H1 (cell line): ENCODE data around the gene WASF3.

Experiments used
- BRCA1 ChIP-seq: IDR thresholded peaks from 2 replicates; pipeline ENCODE4 v1.6.1; 2012; ENCODE audit warnings: low read depth, low read length, improper control_type of control experiment
- CEBPB ChIP-seq: IDR thresholded peaks from 2 replicates; pipeline ENCODE4 v1.6.1; 2012; ENCODE audit warnings: low read depth, low read length
- CTCF ChIP-seq, 3 experiments: IDR thresholded peaks; 1 replicate in 2 of 3; 2 replicates in 1 of 3; pipeline versions ENCODE4 v1.5.1 to v1.6.1; 2011; ENCODE audit warnings: low read length in 3 of 3, mild to moderate bottlenecking in 3 of 3, inconsistent platforms in 2 of 3, low read depth in 1 of 3, moderate library complexity in 1 of 3; ENCODE audit not compliant: insufficient read depth in 1 of 3; ENCODE audit errors: control extremely low read depth in 1 of 3
- EZH2 ChIP-seq: fragments of 200-600 bp; sonication (generic); IDR thresholded peaks from 2 replicates; pipeline ENCODE4 v1.7.1; 2012; ENCODE audit warnings: low read depth, mild to moderate bottlenecking, moderate library complexity, low read length, inconsistent platforms; ENCODE audit not compliant: severe bottlenecking
- RAD21 ChIP-seq, 2 experiments: IDR thresholded peaks in 1 of 2; conservative IDR thresholded peaks in 1 of 2; 2 replicates each; pipeline ENCODE4 v1.6.1; 2011; ENCODE audit warnings: low read depth in 2 of 2, low read length in 2 of 2, improper control_type of control experiment in 1 of 2, inconsistent platforms in 1 of 2, mild to moderate bottlenecking in 1 of 2, moderate library complexity in 1 of 2
- SP1 ChIP-seq: IDR thresholded peaks from 2 replicates; pipeline ENCODE4 v1.6.1; 2011; ENCODE audit warnings: low read depth, low read length
- SUZ12 ChIP-seq: fragments of 200-600 bp; sonication (generic); IDR thresholded peaks from 2 replicates; pipeline ENCODE4 v1.6.1; 2012; ENCODE audit warnings: mild to moderate bottlenecking, inconsistent platforms, low read length, moderate library complexity, mixed read lengths
- TAF1 ChIP-seq: IDR thresholded peaks from 2 replicates; pipeline ENCODE4 v1.6.1; 2011; ENCODE audit warnings: mild to moderate bottlenecking, low read depth, low read length
- USF2 ChIP-seq: IDR thresholded peaks from 2 replicates; pipeline ENCODE4 v1.6.1; 2011; ENCODE audit warnings: low read length, improper control_type of control experiment

- TF ChIP-seq USF2: no peak
- no peak for TF ChIP-seq CEBPB
- TF ChIP-seq CTCF (IDR thresholded peaks at IDR 0.05; ENCODE audit: control extremely low read depth in 1 of 3, insufficient read depth in 1 of 3, low read depth in 1 of 3, low read length in 3 of 3): no peak
- no peak for TF ChIP-seq RAD21 (IDR thresholded peaks at IDR 0.05 in 1 of 2, conservative IDR thresholded peaks at IDR 0.05 in 1 of 2; ENCODE audit: low read depth in 2 of 2, low read length in 2 of 2)
- no peak for TF ChIP-seq TAF1
- no peak for TF ChIP-seq SP1
- no peak for TF ChIP-seq EZH2
- no peak for TF ChIP-seq SUZ12
- no peak for TF ChIP-seq BRCA1
Observed at GRCh38 chr13:26716984-26717383, 159.5 kb downstream of the WASF3 start.
